Urinary bladder (tissue), 4 donors: ENCODE results near the gene TECPR2. TPM values are rescaled to one million over a fixed set of nuclear protein-coding genes. Genes with fewer than 3 reads are reported as not detected.
"Not testable (repeated sequence)": the region's sequence is repeated elsewhere in the genome, so short reads cannot be mapped to it uniquely, and the experiment has no call there.

ENCODE experiments used
- DNase-seq: peaks from one replicate; pipeline ENCODE4 v3.0.0-alpha.2; 2015; ENCODE audit errors: extremely low spot score
- H3K27ac ChIP-seq: one replicate; pipeline ENCODE4 v1.5.1; 2013; ENCODE audit warnings: low read depth, mild to moderate bottlenecking, moderate library complexity
- H3K36me3 ChIP-seq: one replicate; pipeline ENCODE4 v1.6.1; 2013; ENCODE audit warnings: mild to moderate bottlenecking, moderate library complexity; ENCODE audit not compliant: insufficient read depth
- H3K4me1 ChIP-seq: one replicate; pipeline ENCODE4 v1.6.1; 2013; ENCODE audit warnings: mild to moderate bottlenecking, moderate library complexity; ENCODE audit not compliant: insufficient read depth
- H3K4me3 ChIP-seq: one replicate; pipeline ENCODE4 v1.5.1; 2013; ENCODE audit warnings: low read depth, low read length
- WGBS: extraction: QIAGEN DNeasy Blood & Tissue Kit; methylation state at CpG from one replicate; pipeline ENCODE4 v1.1.7; 2013; 5-methylcytosine and 5-hydroxymethylcytosine counted together
- polyA plus RNA-seq: library from polyadenylated mRNA; stranded (reverse); fragments of 200-250 nt; gene quantifications from one replicate; pipeline ENCODE4 v1.2.3, GENCODE V29; 2013
- total RNA-seq: library from RNA; depleted of rRNA; stranded (reverse); fragments of >200 nt; gene quantifications from one replicate; pipeline ENCODE4 v1.2.3, GENCODE V29; 2014
- donor health status: healthy with polysubstance abuse.
- donor health status: healthy.

TECPR2 gene
- total and polyA plus RNA-seq, 2 donors = 12.5 to 15.6 TPM

DNA sequence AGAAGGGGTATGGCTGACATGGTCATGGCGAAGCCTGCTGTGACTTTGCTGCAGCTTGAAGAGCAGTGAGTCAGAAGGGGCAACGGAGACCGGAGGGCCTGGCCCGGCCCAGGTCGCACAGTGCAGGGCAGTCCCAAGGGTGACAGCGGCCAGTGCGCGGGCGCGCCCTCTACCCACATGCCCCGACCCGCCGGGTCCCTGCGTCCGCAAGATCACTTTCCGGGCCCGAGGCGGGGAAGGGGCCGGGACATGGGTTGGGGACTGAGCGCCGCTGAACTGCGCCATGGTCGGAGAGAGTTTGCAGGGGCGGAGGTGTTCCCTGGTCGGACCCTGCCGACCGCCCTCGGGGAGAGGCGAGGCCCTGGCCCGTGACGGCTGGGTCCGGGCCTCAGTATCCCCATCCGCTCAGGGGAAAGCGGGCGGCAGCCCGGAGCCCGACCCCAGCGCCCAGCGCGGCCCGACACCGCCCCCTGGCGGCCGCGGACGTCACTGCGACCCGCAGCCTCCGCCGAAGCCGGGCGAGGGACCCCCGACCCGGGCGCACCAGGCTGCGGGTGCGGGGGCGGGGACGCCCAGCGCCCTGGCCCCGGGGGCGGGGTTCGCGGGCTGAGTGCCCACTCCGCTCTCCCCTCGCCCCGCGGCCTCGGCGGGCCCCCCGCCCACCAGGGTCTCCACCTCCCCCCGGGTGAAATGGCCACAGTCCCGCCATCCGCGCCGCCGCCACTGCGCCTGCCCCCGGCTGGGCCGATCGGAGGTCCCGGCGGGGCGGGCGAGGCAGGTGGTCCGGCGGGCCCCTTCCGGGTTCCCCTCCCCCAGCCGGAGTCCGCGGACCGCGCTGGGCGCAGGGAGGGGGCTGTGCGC lies 154.0 kb downstream of the TECPR2 start:
- no peak for DNase-seq

DNA sequence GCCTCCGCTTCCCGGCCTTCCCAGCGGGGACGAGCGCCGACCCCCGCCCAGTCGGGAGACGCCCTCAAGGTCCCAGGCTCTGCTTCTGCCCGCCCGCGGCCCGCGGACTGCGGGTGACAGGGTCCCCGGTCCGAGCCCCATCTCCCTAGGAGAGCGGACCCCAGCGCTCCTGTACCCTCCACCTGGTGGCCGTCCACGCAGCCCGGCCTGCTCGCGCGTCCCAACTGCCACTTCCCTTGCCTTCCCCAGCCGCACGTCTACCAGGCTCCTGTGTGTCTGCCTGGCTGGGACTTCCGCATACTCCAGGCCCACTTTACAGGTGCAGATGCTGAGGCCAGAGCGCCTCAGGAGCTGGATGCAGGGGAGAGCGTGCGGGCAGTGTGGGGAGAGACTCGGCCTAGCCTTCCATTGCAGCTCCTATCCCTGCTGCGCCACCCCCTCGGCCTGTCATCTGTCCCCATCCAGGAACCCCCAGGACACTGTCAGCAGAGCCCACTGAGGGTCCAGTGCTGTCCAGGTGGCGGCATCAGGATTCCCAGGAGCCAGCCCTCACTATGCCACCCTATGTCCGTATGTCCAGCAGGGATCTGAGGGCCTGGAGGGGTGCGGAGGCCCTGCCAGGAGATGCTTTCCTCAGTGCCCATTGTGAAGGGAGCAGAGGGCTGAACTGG lies 154.8 kb downstream of the TECPR2 start:
- DNase-seq = no peak
- Histone ChIP-seq H3K27ac (no peak overlapping the region), H3K36me3 (no peaks in the 10 kb centered on the region), H3K4me3 (peak overlapping the region; percentile 73), H3K4me1 (no peaks in the 10 kb centered on the region)
- 26% methylated on average over 37 of the region's 37 CpGs for WGBS

More for the DNA sequence above, 154.0 kb downstream of the TECPR2 start:
- no peaks in the 10 kb centered on the region for H3K4me1 ChIP-seq
- no peak overlapping the region for H3K27ac ChIP-seq
- peak overlapping the region; percentile 73 for H3K4me3 ChIP-seq
- no peaks in the 10 kb centered on the region for H3K36me3 ChIP-seq
- WGBS = 1% methylated on average over 94 of the region's 95 CpGs

DNA sequence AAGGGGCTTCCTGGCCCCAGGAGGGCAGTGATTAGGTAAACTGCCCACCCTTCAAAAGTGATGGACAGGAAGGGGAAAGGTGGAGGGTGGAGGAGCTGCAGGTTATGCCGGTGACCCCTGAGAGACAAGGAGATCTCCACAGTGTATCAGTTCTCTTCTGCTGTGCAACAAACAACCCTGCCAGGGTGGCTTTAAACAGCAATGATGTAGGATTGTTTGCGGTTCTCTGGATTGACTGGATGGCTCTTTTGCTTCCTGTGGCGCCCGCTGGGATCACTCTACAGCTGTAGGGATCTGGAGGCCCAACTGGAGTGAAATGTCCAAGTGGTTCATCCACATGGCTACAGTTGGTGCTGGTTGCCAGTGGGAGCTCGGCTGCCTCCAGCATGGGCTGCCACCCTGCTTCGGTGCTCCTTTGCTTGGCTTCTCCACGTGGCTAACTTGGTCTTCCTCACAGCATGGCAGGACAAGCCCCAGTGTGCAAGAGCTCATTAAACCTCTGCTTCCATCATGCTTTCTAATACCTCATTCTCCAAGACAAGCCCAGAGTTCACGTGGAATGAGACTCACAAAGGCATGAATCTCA lies 155.4 kb downstream of the TECPR2 start:
- WGBS = 87% methylated on average over 8 of the region's 8 CpGs

DNA sequence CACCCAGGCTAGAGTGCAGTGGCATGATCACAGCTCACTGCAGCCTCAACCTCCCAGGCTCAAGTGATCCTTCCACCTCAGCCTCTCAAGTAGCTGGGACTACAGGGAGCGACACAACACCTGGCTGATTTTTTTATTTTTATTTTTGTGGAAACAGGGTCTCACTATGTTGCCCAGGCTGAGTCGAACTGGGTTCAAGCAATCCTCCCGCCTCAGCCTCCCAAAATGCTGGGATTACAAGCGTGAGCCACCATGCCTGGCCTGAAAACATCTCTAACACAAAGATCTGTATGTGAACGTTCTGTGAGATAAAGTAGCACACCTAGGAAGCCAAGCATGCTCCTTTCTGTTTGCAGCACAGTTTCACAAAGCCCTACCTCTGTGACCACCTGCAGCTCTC lies 157.0 kb downstream of the TECPR2 start:
- H3K4me1 ChIP-seq, DNase-seq, H3K36me3 ChIP-seq, H3K27ac ChIP-seq, H3K4me3 ChIP-seq: not testable (repeated sequence)
- WGBS = 89% methylated on average over 5 of the region's 5 CpGs

More for the DNA sequence above, 155.4 kb downstream of the TECPR2 start:
- H3K4me1 ChIP-seq = no peaks in the 10 kb centered on the region
- no peak overlapping the region for H3K27ac ChIP-seq
- H3K36me3 ChIP-seq = no peaks in the 10 kb centered on the region
- no peak overlapping the region for H3K4me3 ChIP-seq
- no peak for DNase-seq

DNA sequence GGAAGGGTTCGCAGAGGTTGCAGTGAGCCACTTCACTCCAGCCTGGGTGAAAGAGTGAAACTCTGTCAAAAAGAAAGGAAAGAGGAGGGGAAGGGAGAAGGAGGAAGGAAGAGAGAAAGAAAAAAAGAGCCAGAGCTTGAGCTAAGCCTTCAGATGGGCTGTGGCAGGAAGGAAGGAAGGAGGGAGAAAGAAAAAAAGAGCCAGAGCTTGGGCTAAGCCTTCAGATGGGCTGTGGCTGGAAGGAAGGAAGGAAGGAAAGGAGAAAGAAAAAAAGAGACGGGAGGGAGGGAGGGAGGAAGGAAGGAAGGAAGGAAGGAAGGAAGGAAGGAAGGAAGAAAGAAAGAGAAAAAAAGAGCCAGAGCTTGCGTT lies 160.4 kb downstream of the TECPR2 start:
- no peaks in the 10 kb centered on the region for H3K36me3 ChIP-seq
- H3K4me3 ChIP-seq = no peak overlapping the region
- 53% methylated on average over 3 of the region's 3 CpGs for WGBS
- no peak overlapping the region for H3K27ac ChIP-seq
- DNase-seq = no peak
- no peaks in the 10 kb centered on the region for H3K4me1 ChIP-seq

DNA sequence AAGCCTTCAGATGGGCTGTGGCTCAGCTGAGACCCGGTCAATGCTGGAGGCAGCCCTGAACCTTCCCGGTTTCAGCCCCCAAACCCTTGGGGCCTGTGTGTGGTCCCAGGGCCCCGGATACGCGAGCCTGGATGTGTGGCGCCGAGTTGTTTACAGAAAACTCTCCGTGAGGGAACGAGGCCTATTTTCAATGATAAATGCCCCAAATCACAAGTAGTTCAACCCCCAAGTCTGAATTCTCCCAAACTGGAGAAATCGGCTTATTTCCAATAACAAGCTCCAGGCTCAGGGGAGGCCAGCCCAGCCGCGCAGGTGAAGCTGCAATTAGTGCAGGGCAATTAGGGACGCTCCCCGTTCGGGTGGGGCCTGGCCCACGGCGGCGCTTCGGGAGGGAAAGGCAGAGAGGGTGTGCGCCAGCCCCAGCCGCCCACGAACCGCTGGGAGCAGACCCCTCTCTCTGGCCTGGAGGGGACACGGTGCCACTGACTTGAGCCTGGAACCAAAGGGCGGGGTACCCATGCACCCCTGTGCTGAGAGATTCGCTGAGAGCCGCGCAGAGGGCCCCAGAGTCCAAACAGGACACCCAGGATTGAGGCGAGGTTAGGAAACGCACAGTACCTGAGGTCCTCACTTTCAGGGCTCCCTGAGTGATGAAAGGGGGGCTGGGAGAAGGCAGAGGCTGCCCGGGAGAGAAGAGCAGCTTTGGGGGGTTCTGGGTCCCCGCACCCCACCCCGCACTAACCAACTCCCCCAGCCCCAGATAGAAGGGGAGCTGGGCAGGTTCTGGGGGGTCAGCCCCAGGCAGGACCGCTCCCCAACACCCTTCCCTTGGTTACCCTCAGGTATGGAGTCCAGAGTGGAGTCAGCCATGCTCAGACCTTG lies 161.1 kb downstream of the TECPR2 start:
- 47% methylated on average over 34 of the region's 34 CpGs for WGBS
- no peak for DNase-seq
- Histone ChIP-seq H3K36me3 (no peaks in the 10 kb centered on the region), H3K4me1 (no peaks in the 10 kb centered on the region), H3K27ac (no peak overlapping the region), H3K4me3 (no peak overlapping the region)

DNA sequence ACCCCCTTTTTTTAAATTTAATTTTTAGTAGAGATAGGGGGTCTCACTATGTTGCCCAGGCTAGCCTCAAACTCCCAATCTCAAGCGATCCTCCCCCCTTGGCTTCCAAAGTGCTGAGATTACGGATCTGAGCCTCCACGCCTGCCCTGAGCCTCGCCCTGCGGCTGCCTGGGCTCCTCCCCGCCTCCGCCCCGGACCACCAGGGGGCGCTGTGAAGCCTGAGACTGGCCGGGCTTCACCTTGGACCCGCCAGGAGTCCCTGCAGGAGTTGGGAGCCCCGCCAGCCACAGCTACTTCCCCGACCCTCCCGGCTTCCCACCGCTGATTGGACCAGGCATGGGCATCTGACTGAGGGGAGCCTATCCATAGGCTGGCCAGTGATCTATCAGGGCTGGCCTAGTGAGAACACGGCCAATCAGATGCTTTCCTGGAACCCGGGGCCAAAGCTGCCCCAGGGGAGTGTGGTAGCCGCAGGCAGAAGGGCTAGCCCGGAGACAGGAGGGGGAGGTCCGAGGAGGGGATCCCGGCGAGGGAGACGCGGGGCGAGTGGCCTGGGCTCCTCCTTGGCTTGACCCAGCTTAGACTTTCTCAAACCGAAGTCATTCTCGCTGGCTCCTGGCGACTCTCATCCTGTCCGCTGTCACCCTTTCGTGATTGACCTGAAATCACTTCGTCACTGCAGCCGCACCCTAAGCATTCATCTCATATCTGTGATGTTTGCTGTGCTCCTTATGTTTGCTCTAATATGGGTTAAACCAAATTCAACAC lies 161.9 kb downstream of the TECPR2 start:
- H3K36me3 ChIP-seq = no peaks in the 10 kb centered on the region
- peak overlapping the region; percentile 28 for H3K27ac ChIP-seq
- under 1% methylated on average over 32 of the region's 32 CpGs for WGBS
- no peaks in the 10 kb centered on the region for H3K4me1 ChIP-seq
- H3K4me3 ChIP-seq = peak overlapping the region; percentile 31
- peak; percentile 96 for DNase-seq

DNA sequence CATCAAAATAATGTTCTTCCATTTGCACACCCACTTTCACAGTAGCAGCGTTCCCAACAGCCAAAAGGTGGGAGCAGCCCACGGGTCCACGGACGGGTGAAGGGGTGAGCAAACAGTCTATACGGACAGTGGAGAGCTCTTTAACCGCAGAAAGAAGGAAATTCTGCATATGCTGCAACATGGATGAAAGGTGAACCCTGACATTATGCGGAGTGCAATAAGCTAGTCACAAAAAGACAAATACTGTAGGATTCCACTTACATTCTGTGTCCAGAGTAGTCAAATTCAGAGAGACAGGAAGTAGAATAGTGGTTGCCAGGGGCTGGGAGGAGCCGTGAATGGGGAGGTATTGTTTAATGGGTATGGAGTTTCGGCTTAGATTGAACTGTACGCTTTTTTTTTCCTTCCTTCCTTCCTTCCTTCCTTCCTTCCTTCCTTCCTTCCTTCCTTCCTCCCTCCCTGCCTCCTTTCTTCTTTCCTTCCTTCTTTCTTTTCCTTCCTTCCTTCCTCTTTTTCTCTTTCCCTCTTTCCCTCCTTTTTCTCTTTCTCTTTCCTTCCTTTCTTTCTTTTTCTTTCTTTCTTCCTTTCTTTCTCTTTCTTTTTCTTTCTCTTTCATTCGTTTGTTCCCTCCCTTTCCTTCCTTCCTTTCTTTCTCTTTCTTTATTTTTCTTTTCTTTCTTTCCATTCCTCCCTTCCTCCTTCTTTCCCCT lies 162.6 kb downstream of the TECPR2 start:
- H3K36me3 ChIP-seq = no peaks in the 10 kb centered on the region
- H3K27ac ChIP-seq = peak overlapping the region; percentile 28
- no peaks in the 10 kb centered on the region for H3K4me1 ChIP-seq
- peak overlapping the region; percentile 31 for H3K4me3 ChIP-seq
- no peak for DNase-seq
- 4% methylated on average over 11 of the region's 11 CpGs for WGBS

DNA sequence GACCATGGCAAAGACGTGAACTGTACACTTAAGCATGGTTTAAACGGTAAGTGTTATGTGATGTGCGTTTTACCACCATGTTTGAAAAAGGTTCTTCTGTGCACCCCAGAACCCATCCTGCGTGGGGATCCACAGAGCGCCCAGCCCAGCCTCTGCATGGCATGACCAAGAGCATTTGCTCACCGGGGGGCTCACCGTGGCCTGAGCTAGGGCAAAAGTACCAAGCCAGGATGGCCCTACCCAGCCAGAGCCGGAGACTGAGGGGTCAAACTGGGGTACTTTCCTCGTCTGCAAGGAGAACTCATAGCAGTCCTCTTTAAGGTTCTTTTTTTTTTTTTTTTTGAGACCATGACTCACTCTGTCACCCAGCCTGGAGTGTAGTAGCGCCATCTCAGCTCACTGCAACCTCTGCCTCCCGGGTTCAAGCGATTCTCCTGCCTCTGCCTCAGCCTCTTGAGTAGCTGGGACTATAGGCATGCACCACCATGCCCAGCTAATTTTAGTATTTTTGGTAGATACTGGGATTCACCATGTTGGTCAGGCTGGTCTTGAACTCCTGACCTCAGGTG lies 163.3 kb downstream of the TECPR2 start:
- no peak for DNase-seq
- H3K36me3 ChIP-seq = no peaks in the 10 kb centered on the region
- 84% methylated on average over 12 of the region's 12 CpGs for WGBS
- no peak overlapping the region for H3K4me3 ChIP-seq
- H3K4me1 ChIP-seq = no peaks in the 10 kb centered on the region
- no peak overlapping the region for H3K27ac ChIP-seq

DNA sequence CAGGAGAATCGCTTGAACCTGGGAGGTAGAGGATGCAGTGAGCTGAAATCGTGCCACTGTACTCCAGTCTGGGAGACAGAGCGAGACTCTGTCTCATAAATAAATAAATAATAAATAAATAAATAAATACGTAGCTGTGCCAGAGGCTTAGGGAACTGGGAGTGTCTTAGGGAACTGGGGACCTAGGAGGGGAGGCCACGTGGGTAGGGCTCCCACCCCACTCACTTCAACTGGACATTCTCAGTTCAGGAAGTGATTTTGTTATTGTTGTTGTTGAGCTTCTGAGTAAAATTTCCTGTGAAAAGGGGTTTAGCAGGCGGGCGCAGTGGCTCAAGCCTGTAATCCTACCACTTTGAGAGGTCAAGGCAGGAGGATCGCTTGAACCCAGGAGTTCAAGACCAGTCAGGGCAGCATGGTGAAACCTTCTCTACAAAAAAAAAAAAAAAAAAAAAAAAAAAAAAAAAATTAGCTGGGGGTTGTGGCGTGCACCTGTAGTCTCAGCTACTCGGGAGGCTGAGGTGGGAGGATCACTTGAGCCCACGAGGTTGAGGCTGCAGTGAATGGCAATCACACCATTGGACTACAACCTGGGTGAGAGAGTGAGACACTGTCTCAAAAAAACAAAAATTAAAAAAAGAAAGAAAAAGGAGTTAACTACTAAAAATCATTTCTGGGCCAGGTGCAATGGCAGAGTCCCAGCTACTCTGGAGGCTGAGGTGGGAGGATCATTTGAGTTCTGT lies 165.9 kb downstream of the TECPR2 start:
- WGBS = 85% methylated on average over 11 of the region's 11 CpGs

DNA sequence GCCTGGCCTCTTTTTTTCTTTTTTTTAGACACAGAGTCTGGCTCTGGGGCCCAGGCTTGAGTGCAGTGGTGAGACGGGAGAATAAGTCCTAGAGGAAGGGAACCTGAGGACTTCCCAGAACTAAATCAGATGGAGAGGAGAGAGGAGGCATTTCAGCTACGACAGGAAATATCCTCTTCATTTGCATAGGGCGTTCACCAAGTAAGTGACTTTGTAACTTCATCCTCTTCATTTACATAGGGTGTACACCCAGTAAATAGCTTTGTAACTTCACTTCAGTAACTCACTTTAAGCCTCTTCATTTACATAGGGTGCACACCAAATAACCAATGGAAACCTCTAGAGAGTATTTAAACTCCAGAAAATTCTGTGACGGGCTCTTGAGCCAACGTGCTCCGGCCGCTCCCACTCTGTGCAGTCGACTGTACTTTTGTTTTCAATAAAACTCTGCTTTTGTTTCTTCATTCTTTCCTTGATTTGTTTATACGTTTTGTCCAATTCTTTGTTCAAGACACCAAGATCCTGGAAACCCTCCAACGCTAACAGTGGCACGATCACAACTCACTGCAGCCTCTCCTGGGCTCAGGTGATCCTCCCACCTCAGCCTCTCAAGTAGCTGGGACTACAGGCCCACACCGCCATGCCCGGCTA lies 168.2 kb downstream of the TECPR2 start:
- WGBS = 63% methylated on average over 13 of the region's 13 CpGs
- no peaks in the 10 kb centered on the region for H3K4me1 ChIP-seq
- no peak overlapping the region for H3K4me3 ChIP-seq
- no peak overlapping the region for H3K27ac ChIP-seq
- H3K36me3 ChIP-seq = no peaks in the 10 kb centered on the region
- DNase-seq = no peak

More for the DNA sequence above, 165.9 kb downstream of the TECPR2 start:
- Histone ChIP-seq H3K4me3 (no peak overlapping the region), H3K4me1 (no peaks in the 10 kb centered on the region), H3K27ac (no peak overlapping the region), H3K36me3 (no peaks in the 10 kb centered on the region)
- no peak for DNase-seq
